Measurements from ENCODE around the gene ATG16L1.

The ATG16L1 gene

DNA sequence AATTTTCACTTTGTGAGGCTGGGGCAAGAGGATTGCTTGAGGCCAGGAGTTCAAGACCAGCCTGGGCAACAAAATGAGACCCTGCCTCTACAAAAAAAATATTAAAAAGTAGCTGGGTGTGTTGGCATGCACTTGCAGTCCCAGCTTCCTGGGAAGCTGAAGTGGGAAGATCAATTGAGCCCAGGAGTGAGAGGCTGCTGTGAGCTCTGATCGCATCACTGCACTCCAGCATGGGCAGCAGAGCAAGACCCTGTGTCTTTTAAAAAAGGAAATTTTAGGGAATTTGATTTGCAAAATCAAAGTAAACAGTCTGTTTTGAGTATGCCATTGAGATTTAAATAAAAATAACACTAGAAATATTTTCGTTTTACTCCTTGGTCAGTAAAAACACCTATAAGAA is 27.4 kb downstream of the ATG16L1 start:
- Histone ChIP-seq H3K9me3 (ENCODE audit: control insufficient read depth, insufficient read depth, low read depth, low read length) (no peaks in the 10 kb centered on the region), H3K4me1 (ENCODE audit: control insufficient read depth, insufficient read depth, low read length) (no peaks in the 10 kb centered on the region), H3K36me3 (ENCODE audit: control insufficient read depth in 2 of 2, insufficient read depth in 1 of 2, low read length in 2 of 2) (peaks cover 46 to 92% of the 10 kb centered on the region in 2 experiments), H3K27ac (ENCODE audit: extremely low read depth, low read depth, low read length) (no peak overlapping the region), H3K4me3 (ENCODE audit: low read depth, low read length) (no peak overlapping the region)
- CTCF ChIA-PET = interaction anchor here (0.7 to 0.8 kb wide), 2 partner anchors 69 to 164 kb away, joined by 3 read pairs; no protein-coding TSS in a partner anchor
- POLR2A ChIA-PET = no interaction called here
- no peak for TF ChIP-seq ZNF660 (tag by site-specific recombination; IDR thresholded peaks at IDR 0.05)
- TF ChIP-seq, protein P1, sequence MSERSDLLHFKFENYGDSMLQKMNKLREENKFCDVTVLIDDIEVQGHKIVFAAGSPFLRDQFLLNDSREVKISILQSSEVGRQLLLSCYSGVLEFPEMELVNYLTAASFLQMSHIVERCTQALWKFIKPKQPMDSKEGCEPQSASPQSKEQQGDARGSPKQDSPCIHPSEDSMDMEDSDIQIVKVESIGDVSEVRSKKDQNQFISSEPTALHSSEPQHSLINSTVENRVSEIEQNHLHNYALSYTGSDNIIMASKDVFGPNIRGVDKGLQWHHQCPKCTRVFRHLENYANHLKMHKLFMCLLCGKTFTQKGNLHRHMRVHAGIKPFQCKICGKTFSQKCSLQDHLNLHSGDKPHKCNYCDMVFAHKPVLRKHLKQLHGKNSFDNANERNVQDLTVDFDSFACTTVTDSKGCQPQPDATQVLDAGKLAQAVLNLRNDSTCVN (tag by site-specific recombination; optimal IDR thresholded peaks at IDR 0.05) = no peak
- no peak for TF ChIP-seq PRDM1 (tag by site-specific recombination; IDR thresholded peaks at IDR 0.05)
- TF ChIP-seq ZBTB7A (tag by site-specific recombination; IDR thresholded peaks at IDR 0.05; ENCODE audit: low read depth) = no peak
- TF ChIP-seq ZNF266 (tag by site-specific recombination; IDR thresholded peaks at IDR 0.05; ENCODE audit: low read depth) = no peak
- TF ChIP-seq ZNF121 (tag by site-specific recombination; IDR thresholded peaks at IDR 0.05) = no peak
- TF ChIP-seq ZNF426 (tag by site-specific recombination; IDR thresholded peaks at IDR 0.05) = no peak
- no peak for TF ChIP-seq ZNF24 (tag by site-specific recombination; IDR thresholded peaks at IDR 0.05)
- no peak for TF ChIP-seq GLI2 (tag by site-specific recombination; IDR thresholded peaks at IDR 0.05; ENCODE audit: borderline replicate concordance, low read depth)
- TF ChIP-seq ZXDB (tag by site-specific recombination; IDR thresholded peaks at IDR 0.05) = no peak
- TF ChIP-seq, protein P2, sequence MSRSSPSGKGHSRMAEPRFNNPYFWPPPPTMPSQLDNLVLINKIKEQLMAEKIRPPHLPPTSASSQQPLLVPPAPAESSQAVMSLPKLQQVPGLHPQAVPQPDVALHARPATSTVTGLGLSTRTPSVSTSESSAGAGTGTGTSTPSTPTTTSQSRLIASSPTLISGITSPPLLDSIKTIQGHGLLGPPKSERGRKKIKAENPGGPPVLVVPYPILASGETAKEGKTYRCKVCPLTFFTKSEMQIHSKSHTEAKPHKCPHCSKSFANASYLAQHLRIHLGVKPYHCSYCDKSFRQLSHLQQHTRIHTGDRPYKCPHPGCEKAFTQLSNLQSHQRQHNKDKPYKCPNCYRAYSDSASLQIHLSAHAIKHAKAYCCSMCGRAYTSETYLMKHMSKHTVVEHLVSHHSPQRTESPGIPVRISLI (tag by site-specific recombination; IDR thresholded peaks at IDR 0.05) = no peak
- TF ChIP-seq ZNF324 (tag by site-specific recombination; IDR thresholded peaks at IDR 0.05) = no peak
- no peak for TF ChIP-seq ZNF747 (tag by site-specific recombination; IDR thresholded peaks at IDR 0.05)

DNA sequence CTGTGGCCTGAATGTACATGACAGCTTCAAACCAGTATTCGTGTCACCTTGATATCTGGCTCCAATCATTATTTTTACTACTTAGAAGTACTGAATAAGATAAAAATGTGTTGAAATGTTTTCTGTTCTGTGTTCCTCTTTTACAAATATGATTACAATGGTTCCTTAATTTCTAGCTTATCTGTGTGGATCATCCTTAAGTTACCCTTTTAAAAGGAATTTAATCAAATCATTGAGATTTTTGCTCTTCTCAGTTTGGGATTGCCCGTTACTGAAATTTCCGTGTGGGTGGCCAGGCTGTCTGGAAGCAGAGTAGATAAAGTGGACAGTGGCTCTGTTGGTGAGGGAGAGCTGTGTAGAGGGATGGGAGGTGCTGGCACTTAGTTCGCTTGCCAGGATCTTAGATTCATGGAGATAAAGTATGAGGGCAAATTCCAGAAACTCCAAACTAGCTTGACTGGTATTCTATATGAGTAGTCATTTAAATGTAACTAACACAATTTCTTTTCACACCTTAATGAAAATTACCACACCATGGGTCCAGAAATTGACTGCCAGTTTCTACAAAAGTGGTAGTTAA is 28.7 kb downstream of the ATG16L1 start:
- Histone ChIP-seq H3K4me3 (ENCODE audit: low read depth, low read length) (no peak overlapping the region), H3K9me3 (ENCODE audit: control insufficient read depth, insufficient read depth, low read depth, low read length) (no peaks in the 10 kb centered on the region), H3K36me3 (ENCODE audit: control insufficient read depth in 2 of 2, insufficient read depth in 1 of 2, low read length in 2 of 2) (peaks cover 43 to 88% of the 10 kb centered on the region in 2 experiments), H3K27ac (ENCODE audit: extremely low read depth, low read depth, low read length) (no peak overlapping the region), H3K4me1 (ENCODE audit: control insufficient read depth, insufficient read depth, low read length) (no peaks in the 10 kb centered on the region)
- CTCF ChIA-PET = interaction anchor here (0.5 to 0.6 kb wide), 2 partner anchors 75 to 193 kb away, joined by 3 read pairs; no protein-coding TSS in a partner anchor
- POLR2A ChIA-PET = no interaction called here
- TF ChIP-seq ZNF843 (tag by site-specific recombination; IDR thresholded peaks at IDR 0.05) = no peak
- no peak for TF ChIP-seq ZNF707 (tag by site-specific recombination; IDR thresholded peaks at IDR 0.05)
- TF ChIP-seq YY2 (tag by site-specific recombination; IDR thresholded peaks at IDR 0.05) = no peak
- TF ChIP-seq, protein P3, sequence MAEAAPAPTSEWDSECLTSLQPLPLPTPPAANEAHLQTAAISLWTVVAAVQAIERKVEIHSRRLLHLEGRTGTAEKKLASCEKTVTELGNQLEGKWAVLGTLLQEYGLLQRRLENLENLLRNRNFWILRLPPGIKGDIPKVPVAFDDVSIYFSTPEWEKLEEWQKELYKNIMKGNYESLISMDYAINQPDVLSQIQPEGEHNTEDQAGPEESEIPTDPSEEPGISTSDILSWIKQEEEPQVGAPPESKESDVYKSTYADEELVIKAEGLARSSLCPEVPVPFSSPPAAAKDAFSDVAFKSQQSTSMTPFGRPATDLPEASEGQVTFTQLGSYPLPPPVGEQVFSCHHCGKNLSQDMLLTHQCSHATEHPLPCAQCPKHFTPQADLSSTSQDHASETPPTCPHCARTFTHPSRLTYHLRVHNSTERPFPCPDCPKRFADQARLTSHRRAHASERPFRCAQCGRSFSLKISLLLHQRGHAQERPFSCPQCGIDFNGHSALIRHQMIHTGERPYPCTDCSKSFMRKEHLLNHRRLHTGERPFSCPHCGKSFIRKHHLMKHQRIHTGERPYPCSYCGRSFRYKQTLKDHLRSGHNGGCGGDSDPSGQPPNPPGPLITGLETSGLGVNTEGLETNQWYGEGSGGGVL (tag by site-specific recombination; IDR thresholded peaks at IDR 0.05) = no peak
- TF ChIP-seq ZNF114 (tag by site-specific recombination; IDR thresholded peaks at IDR 0.05) = no peak
- TF ChIP-seq YY1 (tag by site-specific recombination; IDR thresholded peaks at IDR 0.05) = no peak
- TF ChIP-seq, protein P4, sequence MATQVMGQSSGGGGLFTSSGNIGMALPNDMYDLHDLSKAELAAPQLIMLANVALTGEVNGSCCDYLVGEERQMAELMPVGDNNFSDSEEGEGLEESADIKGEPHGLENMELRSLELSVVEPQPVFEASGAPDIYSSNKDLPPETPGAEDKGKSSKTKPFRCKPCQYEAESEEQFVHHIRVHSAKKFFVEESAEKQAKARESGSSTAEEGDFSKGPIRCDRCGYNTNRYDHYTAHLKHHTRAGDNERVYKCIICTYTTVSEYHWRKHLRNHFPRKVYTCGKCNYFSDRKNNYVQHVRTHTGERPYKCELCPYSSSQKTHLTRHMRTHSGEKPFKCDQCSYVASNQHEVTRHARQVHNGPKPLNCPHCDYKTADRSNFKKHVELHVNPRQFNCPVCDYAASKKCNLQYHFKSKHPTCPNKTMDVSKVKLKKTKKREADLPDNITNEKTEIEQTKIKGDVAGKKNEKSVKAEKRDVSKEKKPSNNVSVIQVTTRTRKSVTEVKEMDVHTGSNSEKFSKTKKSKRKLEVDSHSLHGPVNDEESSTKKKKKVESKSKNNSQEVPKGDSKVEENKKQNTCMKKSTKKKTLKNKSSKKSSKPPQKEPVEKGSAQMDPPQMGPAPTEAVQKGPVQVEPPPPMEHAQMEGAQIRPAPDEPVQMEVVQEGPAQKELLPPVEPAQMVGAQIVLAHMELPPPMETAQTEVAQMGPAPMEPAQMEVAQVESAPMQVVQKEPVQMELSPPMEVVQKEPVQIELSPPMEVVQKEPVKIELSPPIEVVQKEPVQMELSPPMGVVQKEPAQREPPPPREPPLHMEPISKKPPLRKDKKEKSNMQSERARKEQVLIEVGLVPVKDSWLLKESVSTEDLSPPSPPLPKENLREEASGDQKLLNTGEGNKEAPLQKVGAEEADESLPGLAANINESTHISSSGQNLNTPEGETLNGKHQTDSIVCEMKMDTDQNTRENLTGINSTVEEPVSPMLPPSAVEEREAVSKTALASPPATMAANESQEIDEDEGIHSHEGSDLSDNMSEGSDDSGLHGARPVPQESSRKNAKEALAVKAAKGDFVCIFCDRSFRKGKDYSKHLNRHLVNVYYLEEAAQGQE (tag by site-specific recombination; IDR thresholded peaks at IDR 0.05) = no peak
- TF ChIP-seq ZNF157 (tag by site-specific recombination; IDR thresholded peaks at IDR 0.05) = no peak
- no peak for TF ChIP-seq ZNF341 (tag by site-specific recombination; IDR thresholded peaks at IDR 0.05; ENCODE audit: low read depth)
- no peak for TF ChIP-seq ZNF585B (tag by site-specific recombination; IDR thresholded peaks at IDR 0.05)
- TF ChIP-seq ZNF521 (tag by site-specific recombination; IDR thresholded peaks at IDR 0.05) = no peak
- no peak for TF ChIP-seq ZNF529 (tag by site-specific recombination; IDR thresholded peaks at IDR 0.05; ENCODE audit: insufficient replicate concordance)
- TF ChIP-seq ZNF366 (tag by site-specific recombination; conservative IDR thresholded peaks at IDR 0.05) = no peak
- no peak for TF ChIP-seq ZNF544 (tag by site-specific recombination; IDR thresholded peaks at IDR 0.05)
- no peak for TF ChIP-seq KLF8 (tag by site-specific recombination; IDR thresholded peaks at IDR 0.05)
- TF ChIP-seq ZNF223 (tag by site-specific recombination; IDR thresholded peaks at IDR 0.05) = no peak
- TF ChIP-seq ZNF626 (tag by site-specific recombination; IDR thresholded peaks at IDR 0.05) = no peak

Measured in HEK293 (cell line).